Osteoblast (primary cell): ENCODE results near the gene SNRK. TPM values are rescaled to one million over a fixed set of nuclear protein-coding genes. Genes with fewer than 3 reads are reported as not detected.

ENCODE experiments used
- DNase-seq: peaks from one replicate; pipeline ENCODE4 v3.0.0; 2011; ENCODE audit warnings: low spot score, mixed read lengths; ENCODE audit not compliant: insufficient read length; ENCODE audit errors: missing footprints
- H2AFZ ChIP-seq: 2 replicates; pipeline ENCODE4 v1.6.0; 2011; ENCODE audit warnings: mild to moderate bottlenecking, low read length
- H3K27ac ChIP-seq: 2 replicates; pipeline ENCODE4 v1.5.1; 2011; ENCODE audit warnings: mild to moderate bottlenecking, low read depth, low read length, moderate library complexity
- H3K27me3 ChIP-seq: 2 replicates; pipeline ENCODE4 v1.6.0; 2012; ENCODE audit warnings: mild to moderate bottlenecking, control low read depth, inconsistent platforms, low read length, moderate library complexity; ENCODE audit not compliant: insufficient read depth
- H3K36me3 ChIP-seq: 2 replicates; pipeline ENCODE4 v1.5.1; 2011; ENCODE audit warnings: mild to moderate bottlenecking, low read length, control low read depth, moderate library complexity; ENCODE audit not compliant: insufficient read depth
- H3K4me1 ChIP-seq: 2 replicates; pipeline ENCODE4 v1.5.1; 2011; ENCODE audit warnings: mild to moderate bottlenecking, low read length, control low read depth, moderate library complexity; ENCODE audit not compliant: insufficient read depth
- H3K4me2 ChIP-seq: 2 replicates; pipeline ENCODE4 v1.6.0; 2011; ENCODE audit warnings: mild to moderate bottlenecking, low read length; ENCODE audit not compliant: insufficient read depth
- H3K4me3 ChIP-seq: fragments of 200-600 bp; sonication (generic); 3 replicates; pipeline ENCODE4 v1.5.1; 2012; ENCODE audit warnings: mild to moderate bottlenecking, low read length, inconsistent platforms; ENCODE audit not compliant: insufficient read depth
- H3K79me2 ChIP-seq: 2 replicates; pipeline ENCODE4 v1.6.0; 2012; ENCODE audit warnings: mild to moderate bottlenecking, low read length, control low read depth, inconsistent platforms; ENCODE audit not compliant: insufficient read depth
- H3K9me3 ChIP-seq: 2 replicates; pipeline ENCODE4 v1.5.1; 2011; ENCODE audit warnings: low read depth, low read length, control low read depth
- H4K20me1 ChIP-seq: 2 replicates; pipeline ENCODE4 v1.6.0; 2012; ENCODE audit warnings: mild to moderate bottlenecking, low read length, control low read depth; ENCODE audit not compliant: insufficient read depth
- total RNA-seq: library from RNA; depleted of rRNA; stranded (reverse); fragments of >200 nt; gene quantifications from 2 replicates; pipeline ENCODE4 v1.2.3, GENCODE V29; 2012
- TF ChIP-seq, protein P1 (sequence below): IDR thresholded peaks from 2 replicates; pipeline ENCODE4 v1.5.1; 2011; ENCODE audit warnings: mild to moderate bottlenecking, low read depth, low read length, moderate library complexity; ENCODE audit errors: extremely low read depth

SNRK gene
- total RNA-seq, 1 donor, result 26.1 TPM

- peak overlapping the region; percentile 37 for H3K27ac ChIP-seq
Observed at GRCh38 chr3:43317461-43318316, 31.3 kb downstream of the SNRK start.

GRCh38 chr3:43319376-43319775 is 33.0 kb downstream of the SNRK start:
- TF ChIP-seq, protein P1, sequence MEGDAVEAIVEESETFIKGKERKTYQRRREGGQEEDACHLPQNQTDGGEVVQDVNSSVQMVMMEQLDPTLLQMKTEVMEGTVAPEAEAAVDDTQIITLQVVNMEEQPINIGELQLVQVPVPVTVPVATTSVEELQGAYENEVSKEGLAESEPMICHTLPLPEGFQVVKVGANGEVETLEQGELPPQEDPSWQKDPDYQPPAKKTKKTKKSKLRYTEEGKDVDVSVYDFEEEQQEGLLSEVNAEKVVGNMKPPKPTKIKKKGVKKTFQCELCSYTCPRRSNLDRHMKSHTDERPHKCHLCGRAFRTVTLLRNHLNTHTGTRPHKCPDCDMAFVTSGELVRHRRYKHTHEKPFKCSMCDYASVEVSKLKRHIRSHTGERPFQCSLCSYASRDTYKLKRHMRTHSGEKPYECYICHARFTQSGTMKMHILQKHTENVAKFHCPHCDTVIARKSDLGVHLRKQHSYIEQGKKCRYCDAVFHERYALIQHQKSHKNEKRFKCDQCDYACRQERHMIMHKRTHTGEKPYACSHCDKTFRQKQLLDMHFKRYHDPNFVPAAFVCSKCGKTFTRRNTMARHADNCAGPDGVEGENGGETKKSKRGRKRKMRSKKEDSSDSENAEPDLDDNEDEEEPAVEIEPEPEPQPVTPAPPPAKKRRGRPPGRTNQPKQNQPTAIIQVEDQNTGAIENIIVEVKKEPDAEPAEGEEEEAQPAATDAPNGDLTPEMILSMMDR, result no peak
- H3K9me3 ChIP-seq, result no peaks in the 10 kb centered on the region
- no peak overlapping the region for H3K4me2 ChIP-seq
- H2AFZ ChIP-seq, result no peak overlapping the region
- H4K20me1 ChIP-seq, result peaks cover 15% of the 10 kb centered on the region
- H3K4me3 ChIP-seq, result no peak overlapping the region
- H3K79me2 ChIP-seq, result peaks cover 27% of the 10 kb centered on the region
- H3K27me3 ChIP-seq, result no peaks in the 10 kb centered on the region
- DNase-seq, result no peak
- no peak overlapping the region for H3K27ac ChIP-seq
- peaks cover 6% of the 10 kb centered on the region for H3K4me1 ChIP-seq
- H3K36me3 ChIP-seq, result no peaks in the 10 kb centered on the region

More at GRCh38 chr3:43317461-43318316, 31.3 kb downstream of the SNRK start:
- Histone ChIP-seq H3K9me3 (no peaks in the 10 kb centered on the region), H3K4me1 (peaks cover 6% of the 10 kb centered on the region), H4K20me1 (peaks cover 15% of the 10 kb centered on the region), H3K4me2 (no peak overlapping the region), H2AFZ (no peak overlapping the region), H3K27me3 (no peaks in the 10 kb centered on the region), H3K4me3 (no peak overlapping the region), H3K79me2 (peaks cover 33% of the 10 kb centered on the region), H3K36me3 (no peaks in the 10 kb centered on the region)
- DNase-seq, result peak; percentile 72
- TF ChIP-seq, protein P1, result no peak

DNA sequence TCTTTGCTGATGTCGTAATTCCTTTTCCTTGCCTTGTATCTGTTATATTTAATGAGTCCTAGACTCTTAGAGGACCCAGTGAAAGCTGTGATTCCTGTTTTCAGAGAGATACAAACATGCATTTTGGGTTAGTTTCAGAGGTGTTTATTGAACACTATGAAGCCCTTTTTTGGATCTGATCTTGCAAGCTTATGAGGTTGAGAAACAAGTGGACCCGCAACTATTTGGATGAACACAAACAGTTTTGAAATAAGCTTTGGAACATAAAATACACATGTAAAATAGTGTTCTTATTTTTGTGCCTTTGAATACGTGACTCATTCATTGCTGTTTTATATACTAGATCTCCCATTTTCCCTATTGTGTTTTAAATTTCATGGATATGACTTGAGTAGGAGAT is 33.5 kb downstream of the SNRK start:
- Histone ChIP-seq H4K20me1 (peaks cover 15% of the 10 kb centered on the region), H3K36me3 (no peaks in the 10 kb centered on the region), H3K4me1 (peaks cover 6% of the 10 kb centered on the region), H3K27me3 (no peaks in the 10 kb centered on the region), H2AFZ (no peak overlapping the region), H3K9me3 (no peaks in the 10 kb centered on the region), H3K79me2 (peaks cover 27% of the 10 kb centered on the region), H3K27ac (no peak overlapping the region), H3K4me3 (no peak overlapping the region), H3K4me2 (no peak overlapping the region)
- TF ChIP-seq, protein P1, result no peak
- DNase-seq, result no peak

GRCh38 chr3:43320288-43320687 is 33.9 kb downstream of the SNRK start:
- TF ChIP-seq, protein P1, result no peak
- Histone ChIP-seq H4K20me1 (peaks cover 15% of the 10 kb centered on the region), H3K36me3 (no peaks in the 10 kb centered on the region), H3K4me2 (no peak overlapping the region), H3K4me1 (peaks cover 6% of the 10 kb centered on the region), H2AFZ (no peak overlapping the region), H3K27me3 (no peaks in the 10 kb centered on the region), H3K79me2 (peaks cover 25% of the 10 kb centered on the region), H3K27ac (no peak overlapping the region), H3K9me3 (no peaks in the 10 kb centered on the region), H3K4me3 (no peak overlapping the region)
- DNase-seq, result no peak
